ENCODE measurements around the gene FKBP9.
"Not testable (repeated sequence)": the region's sequence is repeated elsewhere in the genome, so short reads cannot be mapped to it uniquely, and the experiment has no call there.

The FKBP9 gene

DNA sequence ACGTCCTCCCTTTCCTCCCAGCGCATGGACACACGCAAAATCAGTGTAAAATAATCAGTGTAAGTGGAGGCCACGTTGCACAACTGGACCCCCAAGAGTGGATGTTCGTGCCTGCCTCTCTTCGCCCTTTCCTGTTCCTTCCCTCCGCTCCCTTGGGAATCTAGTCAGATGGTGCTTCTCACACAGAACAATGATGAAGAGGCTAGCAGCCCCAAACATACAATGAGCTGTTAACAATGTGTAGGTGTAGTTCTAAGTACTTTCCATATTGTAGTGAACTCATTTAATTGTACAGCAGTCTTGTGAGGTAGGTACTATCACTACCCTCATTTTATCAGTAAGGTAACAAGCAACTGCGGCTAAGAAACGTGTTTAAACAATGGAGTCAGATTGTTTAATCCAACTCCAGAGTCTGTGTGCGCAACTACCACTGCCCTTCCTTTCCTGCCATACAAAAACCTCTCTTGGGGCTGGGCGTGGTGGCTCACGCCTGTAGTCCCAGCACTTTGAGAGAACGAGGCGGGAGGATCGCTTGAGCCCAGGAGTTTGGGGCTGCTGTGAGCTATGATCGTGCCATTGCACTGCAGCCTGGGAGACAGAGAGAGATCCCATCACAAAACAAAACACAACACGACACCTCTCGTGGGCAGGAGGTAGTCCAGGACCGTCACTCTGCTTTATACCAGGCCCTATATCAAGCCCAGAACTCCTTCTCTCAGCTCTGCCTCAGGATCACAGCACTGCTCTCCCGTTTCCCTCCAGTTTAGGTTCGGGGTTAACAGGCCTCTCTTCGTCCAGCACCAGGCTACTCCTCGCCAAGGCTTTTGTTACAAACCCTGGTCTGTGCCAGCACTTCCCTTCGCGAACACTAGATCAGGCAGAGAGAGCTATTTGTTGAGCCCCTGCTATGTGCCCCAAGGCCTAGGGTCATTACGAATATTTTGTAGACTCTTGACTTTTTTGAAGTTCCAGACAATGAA is 1.1 kb downstream of the FKBP9 start:
- peak; percentile 39 for DNase-seq

DNA sequence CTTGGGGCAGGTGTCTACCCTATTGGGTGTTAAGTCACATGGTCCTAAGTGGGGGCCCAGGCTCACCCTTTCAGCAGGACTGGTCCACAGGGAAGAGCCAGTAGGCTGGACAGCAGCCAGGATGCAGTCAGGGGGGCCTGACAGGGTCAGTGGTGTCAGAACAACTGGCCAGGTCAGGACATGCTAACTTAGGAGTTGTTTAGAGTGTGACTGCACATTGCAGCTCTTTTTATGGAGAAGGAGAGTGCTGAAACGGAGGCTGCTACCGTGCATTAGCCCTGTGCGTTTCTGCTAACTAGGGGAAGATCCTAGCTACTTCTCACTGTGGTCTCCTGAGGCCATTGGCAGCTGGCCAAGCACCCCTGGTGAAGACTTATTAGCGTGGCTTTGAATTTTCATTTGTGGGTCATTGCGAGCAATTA is 6.7 kb downstream of the FKBP9 start:
- DNase-seq = not testable (repeated sequence)

DNA sequence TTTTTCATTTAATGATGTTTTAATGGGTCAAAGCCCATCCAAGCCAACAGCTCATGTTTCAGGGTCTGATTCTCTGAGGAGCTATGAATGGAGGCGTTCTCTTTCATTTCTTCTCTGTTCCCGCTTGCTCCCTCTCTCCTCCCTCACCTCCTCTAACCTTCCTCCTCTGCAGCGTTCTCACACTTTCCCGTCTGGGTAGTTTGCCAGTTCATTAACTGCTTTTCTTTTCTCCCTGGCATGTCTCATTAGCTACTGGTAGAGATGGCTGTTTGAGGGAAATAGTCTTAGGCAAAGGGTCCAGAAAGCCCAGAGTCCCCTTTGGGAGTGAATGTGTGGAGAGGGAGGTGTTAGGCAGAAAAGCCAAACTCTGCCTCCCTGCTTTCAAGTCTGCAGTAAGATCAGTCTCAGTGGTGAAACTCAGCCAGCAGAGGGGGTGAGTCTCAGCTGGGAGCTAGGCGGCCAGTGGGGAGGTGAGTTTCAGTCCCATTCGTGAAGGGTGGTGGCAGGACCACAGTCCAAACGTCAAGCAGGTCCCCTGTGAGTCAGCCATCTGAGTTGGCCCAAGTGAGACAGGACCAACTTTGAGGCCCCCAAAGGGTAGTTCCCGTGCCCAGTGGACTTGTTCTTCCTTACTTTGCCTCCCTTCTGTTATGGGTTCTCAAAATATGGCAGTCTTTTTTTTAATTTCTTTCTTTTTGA is 7.4 kb downstream of the FKBP9 start:
- not testable (repeated sequence) for DNase-seq

DNA sequence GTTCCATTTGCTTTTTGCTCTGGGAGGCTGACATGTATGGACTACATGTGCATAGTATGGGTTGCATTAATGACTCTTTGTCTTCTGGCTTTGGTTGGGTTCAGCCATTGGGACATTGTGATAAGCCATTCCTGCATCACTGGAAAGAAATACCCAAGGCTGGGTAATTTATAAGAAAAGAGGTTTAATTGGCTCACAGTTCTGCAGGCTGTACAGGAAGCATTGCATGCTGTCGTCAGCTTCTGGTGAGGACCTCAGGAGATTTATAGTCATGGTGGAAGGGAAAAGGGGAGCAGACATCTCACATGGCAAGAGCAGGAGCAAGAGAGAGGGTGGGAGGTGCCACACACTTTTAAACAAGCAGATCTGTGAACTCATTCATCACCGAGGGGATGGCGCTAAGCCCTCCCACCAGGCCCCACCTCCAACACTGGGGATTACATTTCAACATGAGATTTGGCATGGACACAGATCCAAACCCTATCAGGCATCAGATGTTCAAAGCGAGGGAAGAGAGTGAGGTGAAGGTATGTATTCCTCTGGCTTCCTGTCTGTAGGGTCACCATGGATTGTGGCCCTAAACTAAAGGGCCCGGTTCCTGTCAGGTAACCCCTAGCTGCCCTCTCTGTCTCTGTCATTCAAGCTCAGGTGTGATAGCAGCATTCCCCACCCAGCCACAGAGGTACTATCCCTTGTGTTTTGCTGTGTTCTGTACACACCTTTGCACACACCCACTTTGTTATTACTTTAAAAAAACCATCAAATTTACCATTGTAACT is 9.4 kb downstream of the FKBP9 start:
- DNase-seq = not testable (repeated sequence)

DNA sequence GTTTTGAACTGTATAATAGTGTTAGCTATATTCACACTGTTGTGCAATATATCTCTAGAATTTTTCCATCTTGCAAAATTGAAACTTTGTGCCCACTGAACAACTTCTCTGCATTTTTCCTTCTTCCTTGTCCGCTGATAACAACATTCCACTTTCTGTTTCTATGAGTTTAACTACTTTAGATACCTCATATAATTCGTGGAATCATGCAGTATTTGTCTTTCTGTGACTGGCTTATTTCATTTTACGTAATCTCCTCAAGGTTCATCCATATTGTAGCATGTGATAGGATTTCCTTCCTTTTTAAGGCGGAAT is 10.0 kb downstream of the FKBP9 start:
- not testable (repeated sequence) for DNase-seq

DNA sequence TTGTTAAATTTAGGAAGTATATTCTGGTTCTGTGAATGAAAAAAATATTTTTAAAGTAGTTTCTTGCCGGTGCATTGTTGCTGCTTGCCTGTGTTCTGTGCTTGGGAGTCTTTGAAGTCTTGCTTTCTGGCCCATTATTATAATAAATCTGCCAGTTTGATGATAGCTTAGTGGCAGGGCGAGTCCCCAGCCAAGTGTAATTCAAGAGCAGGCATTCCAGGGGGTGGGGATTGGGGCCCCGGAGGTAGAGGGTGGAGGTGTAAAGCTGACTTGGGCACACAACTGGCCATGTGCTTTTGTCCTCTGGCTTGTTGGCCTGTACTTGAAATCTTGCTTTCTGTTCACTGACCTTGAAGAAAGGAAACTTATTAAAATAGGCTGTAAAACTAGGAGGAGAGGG is 14.7 kb downstream of the FKBP9 start:
- not testable (repeated sequence) for DNase-seq

DNA sequence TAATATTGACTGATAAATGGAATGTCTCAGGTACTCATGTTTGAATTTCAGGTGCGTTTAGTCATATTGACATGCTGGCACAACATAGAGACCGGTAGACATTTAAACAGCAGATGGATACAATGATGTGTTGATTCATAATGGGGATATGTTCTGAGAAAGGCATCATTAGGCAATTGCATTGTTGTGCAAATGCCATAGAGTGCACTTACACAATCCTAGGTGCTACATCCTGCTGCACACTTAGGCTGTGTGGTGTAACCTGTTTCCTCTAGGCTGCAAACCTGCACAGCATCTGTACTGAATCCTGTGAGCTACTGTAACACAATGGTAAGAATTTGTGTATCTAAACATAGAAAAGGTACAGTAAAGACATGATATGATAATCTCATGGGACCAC is 19.9 kb downstream of the FKBP9 start:
- DNase-seq = not testable (repeated sequence)

DNA sequence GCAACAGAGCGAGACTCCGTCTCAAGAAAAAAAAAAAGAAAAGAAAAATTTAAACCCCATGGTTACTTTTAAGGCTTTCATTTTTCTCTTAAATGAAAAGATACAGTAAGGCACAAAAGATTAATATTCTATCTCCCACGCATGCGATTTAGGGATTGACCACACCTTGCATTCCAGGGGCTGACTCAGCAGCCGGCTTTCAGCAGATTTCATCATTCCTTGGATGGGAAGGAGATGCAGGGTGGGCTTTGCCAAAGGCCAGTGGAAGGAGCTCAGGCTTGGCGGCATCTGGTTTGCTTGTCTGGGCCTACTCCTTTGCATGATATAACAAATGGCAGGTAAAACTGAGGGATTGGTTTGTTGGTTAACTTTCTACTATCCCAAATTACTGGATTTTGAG is 22.0 kb downstream of the FKBP9 start:
- not testable (repeated sequence) for DNase-seq

DNA sequence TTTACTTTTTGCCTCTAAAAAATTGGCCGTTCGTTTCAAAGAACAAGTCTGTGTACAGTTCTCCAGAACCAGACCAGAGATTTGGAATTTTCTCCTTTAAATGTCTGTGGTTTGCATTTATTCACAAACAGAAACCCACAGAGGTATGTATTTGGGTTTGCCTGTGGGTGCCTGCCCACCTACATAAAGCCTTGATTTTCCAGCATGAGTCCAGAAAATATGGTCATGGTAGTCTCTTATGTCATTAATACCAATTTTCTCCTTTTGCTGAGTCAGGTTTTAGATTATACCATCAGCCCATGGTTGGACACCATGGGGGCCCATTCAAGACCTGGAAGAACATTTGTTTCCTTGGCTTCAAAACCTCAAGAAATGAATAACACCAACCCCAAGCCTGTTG is 22.7 kb downstream of the FKBP9 start:
- DNase-seq = not testable (repeated sequence)

DNA sequence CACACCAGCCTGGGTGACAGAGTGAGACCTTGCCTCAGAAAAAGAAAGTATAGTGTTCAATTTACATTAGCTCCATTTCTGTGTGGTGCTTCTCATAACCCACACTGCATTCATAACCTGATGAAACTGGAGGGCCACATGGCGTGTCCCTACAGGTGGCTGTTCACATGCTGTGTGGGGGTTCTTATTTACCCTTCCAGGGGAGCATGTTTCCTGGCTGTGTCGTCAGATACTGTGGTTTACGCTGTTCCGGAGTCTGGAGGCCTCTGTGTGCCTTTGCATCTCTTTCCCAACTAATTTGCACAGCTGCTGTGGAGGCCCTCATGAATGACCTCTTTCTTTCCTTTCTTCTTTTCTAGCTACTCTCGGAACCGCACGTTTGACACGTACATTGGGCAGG is 30.9 kb downstream of the FKBP9 start:
- not testable (repeated sequence) for DNase-seq

DNA sequence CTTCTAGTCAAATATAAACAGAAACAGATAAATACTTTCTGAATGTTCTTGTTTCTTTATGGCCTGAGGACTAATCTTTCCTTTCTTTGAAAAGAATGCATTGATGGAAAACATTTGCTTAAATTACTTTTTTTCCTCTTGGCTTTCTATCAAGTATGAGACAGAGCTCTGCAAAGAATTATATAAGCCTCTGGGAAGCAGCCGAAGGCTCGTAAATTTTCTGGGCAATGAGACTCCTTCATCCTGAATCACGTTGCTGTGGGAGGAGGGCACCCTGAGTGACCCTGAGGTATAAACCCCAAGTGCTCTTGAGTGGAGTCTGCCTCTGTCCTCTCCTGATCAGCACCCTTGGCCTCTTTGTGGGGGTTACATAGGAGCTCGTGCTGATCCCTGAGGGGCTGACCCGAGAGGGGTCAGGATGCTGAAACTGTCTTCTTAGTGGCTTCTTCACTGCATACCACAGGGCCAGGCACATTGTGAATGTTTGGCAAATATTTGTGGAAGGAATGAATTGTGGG is 33.9 kb downstream of the FKBP9 start:
- DNase-seq = not testable (repeated sequence)

DNA sequence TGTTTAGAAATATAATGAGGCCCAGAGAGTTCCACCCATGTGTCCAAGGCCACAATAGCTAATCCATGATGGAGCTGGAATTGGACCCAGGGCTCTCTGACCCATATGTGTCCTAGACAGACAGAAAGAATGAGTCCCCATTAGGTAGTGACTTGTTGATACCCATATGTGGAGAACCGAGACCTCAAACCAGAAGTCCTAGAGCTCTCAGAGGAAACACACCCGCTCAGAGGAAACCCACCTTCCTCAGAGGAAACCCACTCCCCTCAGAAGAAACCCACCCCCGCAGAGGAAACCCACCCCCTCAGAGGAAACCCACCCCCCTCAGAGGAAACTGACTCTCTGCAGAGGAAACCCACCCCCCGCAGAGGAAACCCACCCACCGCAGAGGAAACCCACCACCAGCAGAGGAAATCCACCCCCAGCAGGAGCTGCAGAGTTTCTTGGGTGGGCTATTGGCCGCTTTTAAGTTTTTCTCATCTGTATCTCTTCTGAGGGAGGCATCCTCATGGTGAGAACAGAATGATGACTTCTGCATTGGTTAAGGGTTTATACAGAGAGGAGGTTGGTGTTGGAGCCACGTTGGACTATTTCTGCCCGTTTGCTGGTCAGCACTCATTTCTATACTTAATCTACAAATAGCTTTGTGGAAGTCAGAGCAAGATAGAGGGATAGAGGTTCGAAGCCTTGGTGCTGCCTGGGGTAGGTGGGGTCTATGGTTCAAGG is 34.9 kb downstream of the FKBP9 start:
- DNase-seq = not testable (repeated sequence)

DNA sequence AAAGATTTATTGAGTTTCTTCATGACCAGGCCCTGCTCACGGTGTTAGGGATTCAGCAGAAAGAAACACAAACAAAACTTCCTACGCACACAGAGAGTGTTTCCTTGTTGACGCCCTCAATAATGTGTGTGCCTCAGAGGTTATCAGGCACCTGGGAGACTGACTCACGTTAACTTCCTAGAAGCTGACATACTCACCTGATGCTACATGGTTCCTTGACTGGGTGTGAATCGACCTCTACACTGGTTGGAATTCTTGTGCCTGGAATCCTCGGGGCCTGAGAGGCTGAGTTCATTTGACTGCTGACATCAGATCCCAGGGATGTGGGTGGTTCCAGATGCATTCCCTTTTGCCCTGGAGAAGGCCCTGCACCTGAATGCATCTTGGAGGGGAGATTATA is 35.5 kb downstream of the FKBP9 start:
- DNase-seq = not testable (repeated sequence)

DNA sequence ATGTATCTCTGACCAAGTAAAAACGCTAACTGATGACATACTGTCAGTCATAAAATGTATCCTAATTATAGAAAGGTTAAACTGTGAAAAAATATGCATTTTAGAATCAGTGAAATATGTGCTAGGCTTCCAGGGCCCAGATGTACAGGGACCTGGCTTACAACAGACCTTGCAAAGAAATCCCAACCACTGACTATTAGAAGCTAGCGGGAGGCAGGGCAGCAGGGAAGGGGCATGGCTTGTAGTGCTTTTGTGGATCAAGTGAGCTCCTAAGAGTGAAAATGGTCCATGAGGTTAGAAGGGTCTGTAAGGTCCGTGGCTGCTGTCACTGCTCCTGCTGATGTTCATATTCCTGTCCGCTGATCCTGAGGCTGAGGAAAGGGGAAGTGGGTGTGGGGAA is 40.7 kb downstream of the FKBP9 start:
- DNase-seq = not testable (repeated sequence)

DNA sequence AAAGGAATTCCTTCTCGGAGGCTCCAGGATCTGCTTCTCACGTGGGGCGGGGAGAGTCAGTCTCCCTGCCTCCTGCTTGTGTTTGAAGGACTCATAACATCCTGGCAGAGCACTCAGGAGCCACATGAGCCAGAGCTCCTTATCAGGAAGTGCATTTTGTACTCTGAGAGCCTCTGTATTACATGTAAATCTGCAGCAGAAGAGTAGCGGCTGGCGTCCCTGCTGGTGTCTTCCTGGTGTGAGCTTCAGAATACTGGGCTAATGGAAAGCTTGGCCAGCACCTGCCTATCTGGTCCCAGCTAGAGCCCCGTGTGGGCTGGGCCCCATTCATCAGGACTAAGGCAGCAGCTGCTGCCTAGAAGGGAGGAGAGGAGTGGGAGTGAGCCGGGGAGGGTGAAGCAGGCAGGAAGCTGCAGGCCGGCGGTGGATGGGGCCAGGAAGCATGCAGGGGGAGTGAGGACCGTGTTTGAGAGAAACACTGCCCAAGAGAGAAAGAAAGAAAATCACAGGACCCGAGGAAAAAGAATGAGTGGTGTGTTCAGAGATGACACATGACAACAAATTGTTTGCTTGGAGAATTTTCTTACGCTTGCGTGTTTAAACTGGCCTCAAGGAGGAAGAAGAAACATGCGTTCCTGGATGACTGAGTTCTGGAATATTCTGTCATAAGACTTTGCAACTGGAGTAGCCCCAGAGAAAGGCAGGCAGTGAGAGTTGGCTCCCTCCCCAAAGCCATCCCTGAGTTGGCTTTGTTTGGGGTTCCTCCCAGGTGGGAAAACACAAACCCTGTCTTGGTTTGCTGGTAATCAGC is 41.3 kb downstream of the FKBP9 start:
- DNase-seq = peak; percentile 69

DNA sequence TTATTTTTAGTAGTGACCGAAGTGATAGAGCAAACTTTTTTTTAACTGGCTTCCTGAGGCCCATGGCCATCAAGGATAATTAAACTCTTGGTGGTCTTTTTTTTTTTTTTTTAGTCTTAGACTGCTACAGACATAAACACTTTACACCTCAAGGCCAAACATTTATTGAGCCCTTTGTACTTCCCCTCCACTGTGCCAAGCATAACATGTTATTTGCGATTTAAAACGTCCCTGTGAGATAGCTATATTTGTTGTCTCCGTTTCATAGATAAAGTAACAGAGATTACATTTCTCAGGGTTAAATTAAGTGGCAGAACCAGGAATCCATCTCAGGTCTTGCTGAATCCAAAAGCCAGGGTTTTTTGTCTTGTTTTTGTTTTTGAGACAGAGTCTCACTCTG is 42.1 kb downstream of the FKBP9 start:
- DNase-seq = not testable (repeated sequence)

DNA sequence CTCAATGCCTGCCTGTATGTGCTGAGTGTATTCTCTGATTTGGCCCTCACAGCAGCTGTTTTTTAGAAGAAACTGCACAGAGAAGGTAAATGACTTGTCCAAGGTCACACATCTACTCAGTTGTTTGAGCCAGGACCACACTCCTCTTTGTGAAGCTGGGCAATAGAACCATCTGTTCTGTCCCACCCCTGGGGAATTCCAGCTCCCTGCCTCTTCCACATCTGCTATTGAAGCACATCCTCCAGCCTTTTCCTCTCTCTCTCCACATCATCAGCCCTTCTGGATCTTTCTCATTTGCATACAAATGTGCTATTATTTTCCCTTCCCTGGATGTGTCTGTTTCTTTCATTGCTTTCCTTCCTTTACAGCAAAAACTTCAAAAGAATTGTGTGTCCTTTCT is 45.9 kb downstream of the FKBP9 start:
- not testable (repeated sequence) for DNase-seq

DNA sequence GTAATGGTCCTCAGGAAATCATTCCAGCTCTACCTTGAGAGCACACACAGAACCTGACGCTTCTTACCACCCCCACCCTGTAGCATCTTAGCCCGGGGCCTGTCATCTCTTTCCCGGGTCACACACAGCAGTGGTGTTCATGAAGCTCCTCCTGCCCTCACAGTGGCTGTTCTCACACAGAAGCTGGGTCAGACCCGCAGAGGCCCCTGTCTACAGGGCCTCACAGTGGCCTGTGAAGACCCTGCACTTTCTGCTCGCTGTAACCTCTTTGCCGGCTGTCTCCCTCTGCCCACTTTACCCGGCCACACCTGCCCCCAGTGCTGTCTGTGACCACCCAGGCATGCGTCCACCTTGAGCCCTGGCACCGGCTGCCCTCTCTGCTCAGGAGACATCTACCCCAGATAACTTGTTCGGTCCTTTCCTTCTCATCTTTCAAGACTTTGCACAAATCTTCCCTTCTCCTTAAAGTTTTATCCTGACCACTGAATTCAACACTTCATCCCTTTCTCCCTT is 46.9 kb downstream of the FKBP9 start:
- not testable (repeated sequence) for DNase-seq

DNA sequence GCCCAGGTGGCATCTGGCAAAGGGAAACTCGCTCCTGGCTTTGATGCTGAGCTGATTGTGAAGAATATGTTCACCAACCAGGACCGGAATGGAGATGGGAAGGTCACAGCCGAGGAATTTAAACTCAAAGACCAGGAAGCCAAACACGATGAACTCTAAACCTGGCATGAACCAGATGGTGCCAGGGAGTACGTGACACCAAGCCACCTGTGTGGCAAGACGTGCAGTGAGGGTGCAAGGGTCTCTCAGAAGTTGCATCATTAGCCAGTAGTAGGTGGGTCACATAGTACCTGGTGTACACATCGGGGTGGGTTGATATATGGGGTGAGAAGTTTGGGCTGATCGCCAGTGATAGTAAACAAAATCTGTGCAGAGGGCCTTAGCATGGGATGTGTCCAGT is 48.0 kb downstream of the FKBP9 start:
- not testable (repeated sequence) for DNase-seq

DNA sequence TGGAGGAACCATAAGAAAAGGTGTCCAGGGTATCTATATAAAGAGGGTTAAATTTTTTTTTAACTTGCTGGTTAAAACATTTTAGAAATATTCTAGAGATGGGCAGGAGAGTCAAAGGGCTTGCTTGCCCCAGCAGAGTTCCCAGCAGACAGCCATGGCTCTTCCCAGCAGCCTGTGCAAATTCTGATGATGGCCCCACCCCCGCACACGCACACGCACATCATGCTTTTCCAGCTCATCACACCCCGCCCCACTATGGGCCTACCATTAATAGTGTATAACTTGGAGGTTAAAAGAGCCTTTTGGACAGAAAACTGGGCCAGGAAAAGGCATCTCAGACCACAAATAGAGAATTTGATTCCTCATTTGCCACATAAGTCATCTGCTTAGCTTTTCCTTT is 48.5 kb downstream of the FKBP9 start:
- not testable (repeated sequence) for DNase-seq

DNA sequence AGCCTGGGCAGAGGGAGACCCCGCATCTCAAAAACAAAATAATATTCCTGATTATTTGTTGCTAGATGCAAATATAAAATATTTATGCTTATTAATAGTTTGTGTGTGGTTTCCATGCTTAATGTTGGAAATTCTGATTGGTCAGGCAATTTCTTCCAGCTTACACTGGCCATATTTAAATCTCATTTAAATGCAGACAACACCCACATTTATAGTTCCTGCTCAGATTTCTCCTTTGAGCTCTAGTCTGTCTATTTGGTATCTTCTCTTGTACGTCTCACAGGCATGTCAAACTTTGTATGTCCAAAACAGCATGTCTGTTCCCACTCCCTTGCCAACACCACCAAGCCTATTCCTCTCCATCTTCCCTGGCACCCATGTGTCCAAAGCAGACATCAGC is 52.5 kb downstream of the FKBP9 start:
- no peak for DNase-seq

Measured in NCI-H1092 (cell line).